GM12892 (cell line): ENCODE measurements around the gene CDK5RAP2.

Experiments used
- POLR2A ChIP-seq: IDR thresholded peaks from 2 replicates; pipeline ENCODE4 v1.6.1; 2011; ENCODE audit warnings: low read depth, low read length, control low read depth
- POLR2AphosphoS5 ChIP-seq: IDR thresholded peaks from 2 replicates; pipeline ENCODE4 v1.6.1; 2011; ENCODE audit warnings: low read depth, low read length, control low read depth

DNA sequence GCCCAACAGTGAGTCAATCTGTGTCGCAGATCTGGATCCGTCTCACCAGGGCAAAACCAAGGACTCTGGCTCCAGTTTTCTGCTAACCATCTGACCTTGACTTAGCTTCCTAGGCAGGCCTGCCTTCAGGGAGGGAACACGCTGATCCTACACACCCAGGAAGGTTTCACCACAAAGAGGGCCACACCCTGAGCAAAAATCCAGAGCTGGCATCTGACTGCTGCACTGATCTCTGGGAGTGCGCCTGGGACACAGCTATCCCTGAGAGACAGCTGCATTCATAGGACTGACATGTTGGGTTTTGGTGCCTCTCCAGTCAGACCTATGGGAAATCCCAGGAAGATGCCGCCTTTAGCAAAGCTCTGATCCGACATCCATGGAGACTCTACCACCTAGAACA, 47.5 kb downstream of the CDK5RAP2 start:
- TF ChIP-seq POLR2A (no peak), POLR2AphosphoS5 (no peak)
